NB4 (cell line): ENCODE measurements around the gene CNOT11.
"Not testable (repeated sequence)": the region's sequence is repeated elsewhere in the genome, so short reads cannot be mapped to it uniquely, and the experiment has no call there.

Experiments used
- DNase-seq: peaks from one replicate; pipeline ENCODE4 v3.0.0; 2010; ENCODE audit warnings: low read depth
- H3K4me3 ChIP-seq: one replicate; pipeline ENCODE4 v1.5.1; 2011; ENCODE audit warnings: mild to moderate bottlenecking, low read depth, low read length, moderate library complexity
- CTCF ChIP-seq: IDR thresholded peaks from one replicate; pipeline ENCODE4 v1.5.1; 2012; ENCODE audit warnings: low read depth, low read length
- MYC ChIP-seq: IDR thresholded peaks from 2 replicates; pipeline ENCODE4 v1.6.1; 2011; ENCODE audit warnings: low read depth, low read length
- POLR2A ChIP-seq: IDR thresholded peaks from 2 replicates; pipeline ENCODE4 v1.6.1; 2011; ENCODE audit warnings: mild to moderate bottlenecking; ENCODE audit not compliant: insufficient read length; ENCODE audit errors: extremely low read depth
- TF ChIP-seq, protein P1 (sequence below): IDR thresholded peaks from 2 replicates; pipeline ENCODE4 v1.6.1; 2011; ENCODE audit warnings: low read depth, low read length

Gene CNOT11

GRCh38 chr2:101252408-101253012, at the start of gene CNOT11:
CNOT11 (plus strand) TSS chr2:101252886; CDS start chr2:101252965, 79 bp downstream.
- peak; percentile 99 for DNase-seq
- TF ChIP-seq MYC: peak; percentile 3; the same call in 1 of the 2 replicates
- no peak for TF ChIP-seq CTCF
- TF ChIP-seq, protein P1, sequence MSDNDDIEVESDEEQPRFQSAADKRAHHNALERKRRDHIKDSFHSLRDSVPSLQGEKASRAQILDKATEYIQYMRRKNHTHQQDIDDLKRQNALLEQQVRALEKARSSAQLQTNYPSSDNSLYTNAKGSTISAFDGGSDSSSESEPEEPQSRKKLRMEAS: no peak
- TF ChIP-seq POLR2A: peak; percentile 99
- H3K4me3 ChIP-seq: peak within 1 kb of the TSS; percentile 97

GRCh38 chr2:101204400-101205115, 48.1 kb upstream of the CNOT11 start:
- TF ChIP-seq, protein P1: no peak
- peak; percentile 24 for TF ChIP-seq CTCF
- no peak overlapping the region for H3K4me3 ChIP-seq
- DNase-seq: peak; percentile 35

- peak overlapping the region; percentile 44 for H3K4me3 ChIP-seq
- TF ChIP-seq POLR2A (no peak), CTCF (peak; percentile 65)
- peak; percentile 84 for DNase-seq
Observed at GRCh38 chr2:101205521-101206479, 46.9 kb upstream of the CNOT11 start.

- no peak for DNase-seq
- TF ChIP-seq, protein P1: no peak
- TF ChIP-seq MYC: no peak
- TF ChIP-seq POLR2A: no peak
- TF ChIP-seq CTCF: no peak
Observed at GRCh38 chr2:101208830-101209229, 43.9 kb upstream of the CNOT11 start.

GRCh38 chr2:101219246-101219645, 33.4 kb upstream of the CNOT11 start:
- TF ChIP-seq CTCF (no peak), MYC (no peak), POLR2A (no peak)
- TF ChIP-seq, protein P1: no peak
- no peak overlapping the region for H3K4me3 ChIP-seq
- DNase-seq: peak; percentile 35

More at GRCh38 chr2:101208830-101209229, 43.9 kb upstream of the CNOT11 start:
- no peak overlapping the region for H3K4me3 ChIP-seq

DNA sequence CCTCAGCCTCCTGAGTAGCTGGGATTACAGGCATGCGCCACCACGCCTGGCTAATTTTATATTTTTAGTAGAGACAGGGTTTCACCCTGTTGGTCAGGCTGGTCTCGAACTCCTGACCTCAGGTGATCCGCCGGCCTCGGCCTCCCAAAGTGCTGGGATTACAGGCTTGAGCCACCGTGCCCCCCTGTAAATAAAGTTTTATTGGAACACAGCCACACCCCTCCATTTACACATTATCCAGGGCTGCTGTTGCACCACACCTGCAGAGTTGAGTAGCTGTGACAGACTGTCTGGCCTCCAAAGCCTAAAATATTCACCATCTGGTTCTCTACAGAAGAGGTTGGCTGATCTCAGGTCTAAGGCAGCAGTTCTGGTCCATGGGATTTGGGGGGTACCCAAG, 32.6 kb upstream of the CNOT11 start:
- not testable (repeated sequence) for DNase-seq, H3K4me3 ChIP-seq
